Sigmoid colon (tissue), 3 donors: Measurements from ENCODE around the gene MRPL46.

ENCODE experiments used
- POLR2A ChIP-seq, 2 donors: fragments of 450-650 bp; IDR thresholded peaks; one replicate each; pipeline ENCODE4 v1.6.1; 2016; ENCODE audit warnings: antibody characterized with exemption in 2 of 2, mild to moderate bottlenecking in 2 of 2, moderate library complexity in 2 of 2
- TF ChIP-seq, protein P1 (sequence below), 4 experiments: fragments of 450-650 bp in 3 of 4; fragments of 200-600 bp in 1 of 4; IDR thresholded peaks; one replicate each; pipeline ENCODE4 v1.5.1; 2016 to 2019; ENCODE audit warnings: antibody characterized with exemption in 4 of 4, mild to moderate bottlenecking in 3 of 4, moderate library complexity in 2 of 4

DNA sequence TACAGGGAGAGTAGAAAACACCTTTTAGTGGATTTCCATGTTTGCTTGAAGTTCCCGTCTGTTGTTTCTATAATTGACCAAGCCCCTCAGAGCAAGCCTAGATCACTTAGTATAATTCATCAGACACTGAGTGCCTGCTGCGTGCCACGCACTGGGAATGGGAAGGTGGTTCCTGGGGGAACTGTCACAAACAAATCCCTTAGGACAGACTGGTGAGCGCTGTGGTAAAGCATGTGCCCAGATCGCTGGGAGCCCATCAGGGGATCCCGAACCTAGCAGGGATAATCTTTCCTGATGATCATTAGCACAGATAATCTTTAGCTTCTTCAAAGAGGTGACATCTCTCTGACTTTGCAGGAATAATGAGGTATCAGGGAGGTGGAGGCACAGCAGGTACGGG is 9.9 kb upstream of the MRPL46 start:
- TF ChIP-seq, protein P1, sequence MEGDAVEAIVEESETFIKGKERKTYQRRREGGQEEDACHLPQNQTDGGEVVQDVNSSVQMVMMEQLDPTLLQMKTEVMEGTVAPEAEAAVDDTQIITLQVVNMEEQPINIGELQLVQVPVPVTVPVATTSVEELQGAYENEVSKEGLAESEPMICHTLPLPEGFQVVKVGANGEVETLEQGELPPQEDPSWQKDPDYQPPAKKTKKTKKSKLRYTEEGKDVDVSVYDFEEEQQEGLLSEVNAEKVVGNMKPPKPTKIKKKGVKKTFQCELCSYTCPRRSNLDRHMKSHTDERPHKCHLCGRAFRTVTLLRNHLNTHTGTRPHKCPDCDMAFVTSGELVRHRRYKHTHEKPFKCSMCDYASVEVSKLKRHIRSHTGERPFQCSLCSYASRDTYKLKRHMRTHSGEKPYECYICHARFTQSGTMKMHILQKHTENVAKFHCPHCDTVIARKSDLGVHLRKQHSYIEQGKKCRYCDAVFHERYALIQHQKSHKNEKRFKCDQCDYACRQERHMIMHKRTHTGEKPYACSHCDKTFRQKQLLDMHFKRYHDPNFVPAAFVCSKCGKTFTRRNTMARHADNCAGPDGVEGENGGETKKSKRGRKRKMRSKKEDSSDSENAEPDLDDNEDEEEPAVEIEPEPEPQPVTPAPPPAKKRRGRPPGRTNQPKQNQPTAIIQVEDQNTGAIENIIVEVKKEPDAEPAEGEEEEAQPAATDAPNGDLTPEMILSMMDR (IDR thresholded peaks at IDR 0.05): no peak
- TF ChIP-seq POLR2A (IDR thresholded peaks at IDR 0.05): no peak
